B cell (primary cell): Measurements from ENCODE around the gene RPUSD3. TPM values are rescaled to one million over a fixed set of nuclear protein-coding genes. Genes with fewer than 3 reads are reported as not detected.
A peak's percentile ranks its signal among the peaks of the same experiment; 100 is the strongest.

Experiments used
- ATAC-seq: fragments of 200-7000 bp; cut with Tn5 transposase; one replicate; pipeline ENCODE4 v1.10.0; 2021; ENCODE audit warnings: low read depth, mild to moderate bottlenecking, moderate number of reproducible peaks, moderate library complexity
- CTCF ChIA-PET: fragments of 350-600 bp; sonication (Branson Sonifier 250); formaldehyde crosslinking; loops from one replicate; lab custom pipeline; 2021; ENCODE audit warnings: antibody characterized with exemption, inconsistent platforms; lab: Charles Lee
- POLR2A ChIA-PET: fragments of 350-600 bp; sonication (Branson Sonifier 250); formaldehyde crosslinking; loops from one replicate; lab custom pipeline; 2021; ENCODE audit warnings: antibody characterized with exemption; lab: Charles Lee
- DNase-seq: peaks from one replicate; pipeline ENCODE4 v3.0.0; 2013
- H2AFZ ChIP-seq: 2 replicates; pipeline ENCODE4 v1.6.1; 2012; ENCODE audit warnings: mild to moderate bottlenecking, low read depth, low read length; ENCODE audit not compliant: insufficient read depth, poor library complexity, severe bottlenecking
- H3K27ac ChIP-seq, 2 donors: 1 replicate in 1 of 2; 2 replicates in 1 of 2; pipeline ENCODE4 v1.5.1; 2012 to 2013; ENCODE audit warnings: low read length in 2 of 2, mild to moderate bottlenecking in 2 of 2, moderate library complexity in 1 of 2
- H3K27me3 ChIP-seq, 4 experiments: fragments of 200-600 bp in 1 of 4; sonication (generic) in 1 of 4; replicated peaks in 1 of 4; 1 replicate in 2 of 4; 2 replicates in 2 of 4; pipeline versions ENCODE4 v1.6.1 to v1.7.0; 2013 to 2016; ENCODE audit warnings: low read length in 3 of 4, mild to moderate bottlenecking in 2 of 4, mixed read lengths in 1 of 4, moderate library complexity in 1 of 4; ENCODE audit not compliant: insufficient read depth in 4 of 4, control insufficient read depth in 3 of 4; ENCODE audit errors: control extremely low read depth in 1 of 4
- H3K36me3 ChIP-seq, 2 experiments: replicated peaks in 1 of 2; 1 replicate in 1 of 2; 2 replicates in 1 of 2; pipeline versions ENCODE4 v1.6.1 to v1.7.1; 2013; ENCODE audit warnings: low read length in 1 of 2; ENCODE audit not compliant: insufficient read depth in 2 of 2, control insufficient read depth in 1 of 2; ENCODE audit errors: control extremely low read depth in 1 of 2, extremely low read depth in 1 of 2
- H3K4me1 ChIP-seq, 2 donors: fragments of 200-600 bp in 1 of 2; sonication (generic) in 1 of 2; 1 replicate in 1 of 2; 2 replicates in 1 of 2; pipeline versions ENCODE4 v1.5.1 to v1.6.1; 2013 to 2017; ENCODE audit warnings: low read length in 2 of 2; ENCODE audit not compliant: control insufficient read depth in 2 of 2, insufficient read depth in 2 of 2
- H3K4me2 ChIP-seq: replicated peaks from 2 replicates; pipeline ENCODE3; 2012; ENCODE audit warnings: mild to moderate bottlenecking, low read depth, low read length; ENCODE audit not compliant: poor library complexity, severe bottlenecking
- H3K4me3 ChIP-seq, 5 experiments: fragments of 200-600 bp in 1 of 5; sonication (generic) in 1 of 5; 1 replicate in 3 of 5; 2 replicates in 2 of 5; pipeline versions ENCODE4 v1.5.1 to v1.7.0; 2011 to 2016; ENCODE audit warnings: low read length in 4 of 5, mild to moderate bottlenecking in 4 of 5, low read depth in 2 of 5, control low read depth in 1 of 5, moderate library complexity in 1 of 5; ENCODE audit not compliant: insufficient read depth in 1 of 5; ENCODE audit errors: control extremely low read depth in 1 of 5, extremely low read depth in 1 of 5
- H3K79me2 ChIP-seq: fragments of 200-600 bp; sonication (generic); one replicate; pipeline ENCODE4 v1.6.0; 2016; ENCODE audit warnings: low read length; ENCODE audit not compliant: control insufficient read depth, insufficient read depth
- H3K9ac ChIP-seq: fragments of 200-600 bp; sonication (generic); 2 replicates; pipeline ENCODE4 v1.6.1; 2017; ENCODE audit warnings: mild to moderate bottlenecking, low read length, moderate library complexity
- H3K9me3 ChIP-seq, 3 donors: one replicate each; pipeline versions ENCODE4 v1.6.1 to v1.7.1; 2013; ENCODE audit warnings: low read length in 2 of 3; ENCODE audit not compliant: control insufficient read depth in 2 of 3, insufficient read depth in 1 of 3; ENCODE audit errors: control extremely low read depth in 1 of 3
- H4K20me1 ChIP-seq: 2 replicates; pipeline ENCODE4 v1.6.0; 2012; ENCODE audit warnings: mild to moderate bottlenecking, low read length; ENCODE audit not compliant: insufficient read depth, control insufficient read depth, poor library complexity, severe bottlenecking
- H3K27ac Mint-ChIP-seq: one replicate; pipeline ENCODE4 v1.8.0; 2021; ENCODE audit warnings: mixed read lengths
- H3K27me3 Mint-ChIP-seq: one replicate; pipeline ENCODE4 v1.8.0; 2021; ENCODE audit warnings: mixed read lengths
- H3K4me1 Mint-ChIP-seq: one replicate; pipeline ENCODE4 v1.8.0; 2021; ENCODE audit warnings: mixed read lengths
- H3K4me3 Mint-ChIP-seq: one replicate; pipeline ENCODE4 v1.8.0; 2021; ENCODE audit warnings: mixed read lengths
- H3K9me3 Mint-ChIP-seq: one replicate; pipeline ENCODE4 v1.8.0; 2022; ENCODE audit warnings: mixed read lengths; ENCODE audit not compliant: insufficient read depth
- CTCF ChIP-seq: fragments of 200-600 bp; IDR thresholded peaks from one replicate; pipeline ENCODE4 v1.8.0; 2022; ENCODE audit warnings: antibody characterized with exemption, mild to moderate bottlenecking
- EZH2 ChIP-seq: IDR thresholded peaks from 2 replicates; pipeline ENCODE4 v1.6.1; 2012; ENCODE audit warnings: borderline replicate concordance, low read depth, mild to moderate bottlenecking, moderate library complexity, low read length; ENCODE audit not compliant: insufficient read depth, poor library complexity, severe bottlenecking
- WGBS: methylation state at CpG from one replicate; pipeline ENCODE4 v1.1.5; 2013; ENCODE audit warnings: missing lambda C conversion rate; ENCODE audit not compliant: insufficient coverage; 5-methylcytosine and 5-hydroxymethylcytosine counted together
- intact Hi-C: fragments of 100-400 bp; cut with micrococcal nuclease; formaldehyde crosslinking; loops from one replicate; pipeline ENCODE4 v1.10.0; 2022
- polyA plus RNA-seq: library from polyadenylated mRNA; depleted of rRNA; stranded (reverse); fragments of >200 nt; gene quantifications from 2 replicates; pipeline ENCODE4 v1.2.3, GENCODE V29; 2012
- total RNA-seq, 2 donors: library from RNA; stranded (reverse); fragments of 120-200 nt in 1 of 2; gene quantifications; 1 replicate in 1 of 2; 2 replicates in 1 of 2; pipeline versions ENCODE4 v1.2.3 to v1.2.4, GENCODE V29; 2013 to 2022

Gene RPUSD3
- total and polyA plus RNA-seq, 2 donors (not counting 1 experiment from before 2014, with no cell fraction given), result 57.0 to 60.7 TPM

DNA sequence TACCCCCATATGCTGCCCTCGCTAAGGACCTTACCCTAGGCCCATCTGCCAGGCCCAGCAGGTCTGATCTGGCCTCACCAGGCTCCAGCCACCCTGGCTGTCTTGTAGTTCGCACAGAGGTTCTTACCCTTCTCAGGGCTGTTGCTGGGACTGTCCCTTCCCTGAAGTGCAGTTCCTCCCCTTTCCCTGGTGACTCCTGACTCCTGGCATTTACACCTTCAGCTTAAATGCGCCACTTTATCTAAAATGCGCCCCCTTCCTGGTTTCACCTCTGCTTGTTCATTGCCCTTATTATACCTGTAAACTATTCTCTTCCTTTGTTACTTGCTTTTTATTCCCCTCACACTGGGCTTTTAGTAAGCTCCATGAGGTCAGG is 34.6 kb downstream of the RPUSD3 start:
- H3K27me3 Mint-ChIP-seq, result no peaks in the 10 kb centered on the region
- H4K20me1 ChIP-seq, result peaks cover 11% of the 10 kb centered on the region
- 69% methylated on average over 4 of the region's 4 CpGs for WGBS
- TF ChIP-seq EZH2, result no peak
- TF ChIP-seq CTCF, result no peak
- H3K79me2 ChIP-seq, result peaks cover 12% of the 10 kb centered on the region
- peaks cover 0 to 29% of the 10 kb centered on the region in 2 experiments for H3K36me3 ChIP-seq
- ATAC-seq (no peak), DNase-seq (no peak)
- no peaks in the 10 kb centered on the region for H3K9me3 Mint-ChIP-seq
- peak overlapping the region; percentile 32 to 79 (median 69) for H3K4me3 ChIP-seq
- peak overlapping the region; percentile 96 for H3K4me3 Mint-ChIP-seq
- peak overlapping the region; percentile 94 for H3K9ac ChIP-seq
- peak overlapping the region; percentile 84 to 90 for H3K27ac ChIP-seq
- peak overlapping the region; percentile 89 for H2AFZ ChIP-seq
- peak overlapping the region; percentile 96 for H3K4me2 ChIP-seq
- no peaks in the 10 kb centered on the region for H3K9me3 ChIP-seq
- H3K4me1 Mint-ChIP-seq, result peaks cover 38% of the 10 kb centered on the region
- intact Hi-C loops, result loop anchor here (1.0 kb wide), 3 partner anchors 14 to 40 kb away; partner anchors contain the start of genes CAMK1 and RPUSD3
- ChIA-PET CTCF (interaction anchor here (1.0 to 2.1 kb wide), 6 partner anchors 13 to 59 kb away, joined by 3 to 6 read pairs (median 4); partner anchors contain the start of genes ARPC4, OGG1 and TADA3), POLR2A (interaction anchor here (0.6 to 2.4 kb wide), 5 partner anchors 14 to 412 kb away, joined by 3 to 12 read pairs (median 4); partner anchors contain the start of genes ARPC4, SETD5 and TADA3)
- H3K27me3 ChIP-seq, result no peaks in the 10 kb centered on the region
- peaks cover 24 to 30% of the 10 kb centered on the region in 2 donors for H3K4me1 ChIP-seq
- peak overlapping the region; percentile 99 for H3K27ac Mint-ChIP-seq

DNA sequence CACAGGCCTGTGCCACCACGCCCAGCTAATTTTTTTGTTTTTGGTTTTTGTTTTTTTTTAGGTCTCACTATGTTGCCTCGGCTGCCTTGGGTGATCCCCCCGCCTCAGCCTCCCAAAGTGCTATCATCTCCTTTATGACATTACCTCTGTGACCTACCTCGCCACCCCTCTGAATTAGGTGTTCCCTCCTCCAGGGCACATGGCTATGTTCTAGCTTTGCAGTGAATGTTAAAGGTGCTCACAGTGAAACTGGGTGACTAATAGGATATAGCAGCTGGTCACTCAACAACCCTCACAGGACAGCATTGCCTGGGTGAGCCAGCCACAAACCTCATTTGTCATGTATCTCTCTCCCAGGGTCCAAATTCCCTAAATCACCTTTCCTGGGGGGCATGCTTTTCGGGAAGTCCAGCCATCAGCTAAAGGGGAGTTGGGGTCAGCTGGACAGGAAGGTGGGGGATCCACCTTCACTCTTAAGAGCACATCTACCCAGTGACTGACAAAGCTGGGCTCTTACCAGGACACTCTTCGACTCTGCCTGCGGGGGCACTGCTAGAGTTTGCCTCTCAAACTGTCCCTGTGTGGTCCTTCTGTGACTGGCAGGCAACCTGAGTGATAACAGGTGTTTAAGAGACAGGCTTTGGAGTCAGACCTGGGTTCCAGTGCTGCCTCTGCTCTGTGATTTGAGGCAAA is 35.3 kb downstream of the RPUSD3 start:
- intact Hi-C loops, result loop anchor here (1.0 kb wide), 3 partner anchors 13 to 39 kb away; partner anchors contain the start of genes CAMK1 and RPUSD3
- CTCF ChIA-PET, result interaction anchor here (1.0 to 2.1 kb wide), 7 partner anchors 12 to 80 kb away, joined by 3 to 6 read pairs (median 5); partner anchors contain the start of genes ARPC4 and OGG1
- WGBS, result 80% methylated on average over 1 of the region's 7 CpGs

More for the DNA sequence above, 35.3 kb downstream of the RPUSD3 start:
- no peak overlapping the region for H3K4me3 ChIP-seq
- peaks cover 17% of the 10 kb centered on the region for H4K20me1 ChIP-seq
- H3K27me3 ChIP-seq, result no peaks in the 10 kb centered on the region
- no peak overlapping the region for H2AFZ ChIP-seq
- ATAC-seq, result peak; percentile 56
- no peaks in the 10 kb centered on the region for H3K9me3 Mint-ChIP-seq
- POLR2A ChIA-PET, result interaction anchor here (0.5 to 2.4 kb wide), 8 partner anchors 13 to 412 kb away, joined by 3 to 12 read pairs (median 4); partner anchors contain the start of genes ARPC4, SETD5 and TADA3
- peak overlapping the region; percentile 99 for H3K27ac Mint-ChIP-seq
- peaks cover 24 to 30% of the 10 kb centered on the region in 2 donors for H3K4me1 ChIP-seq
- H3K4me3 Mint-ChIP-seq, result peak overlapping the region; percentile 96
- peak; percentile 65 for DNase-seq
- H3K4me2 ChIP-seq, result peak overlapping the region; percentile 96
- peaks cover 38% of the 10 kb centered on the region for H3K4me1 Mint-ChIP-seq
- peaks cover 12% of the 10 kb centered on the region for H3K79me2 ChIP-seq
- TF ChIP-seq CTCF (no peak), EZH2 (no peak)
- H3K9me3 ChIP-seq, result no peaks in the 10 kb centered on the region
- no peak overlapping the region for H3K9ac ChIP-seq
- peak overlapping the region; percentile 84 to 90 for H3K27ac ChIP-seq
- no peaks in the 10 kb centered on the region for H3K27me3 Mint-ChIP-seq
- H3K36me3 ChIP-seq, result peaks cover 0 to 36% of the 10 kb centered on the region in 2 experiments
